B cell (primary cell): ENCODE measurements around the gene OR1G1. TPM values are rescaled to one million over a fixed set of nuclear protein-coding genes. Genes with fewer than 3 reads are reported as not detected.

Experiments
- ATAC-seq: fragments of 200-7000 bp; cut with Tn5 transposase; one replicate; pipeline ENCODE4 v1.10.0; 2021; ENCODE audit warnings: low read depth, mild to moderate bottlenecking, moderate number of reproducible peaks, moderate library complexity
- CTCF ChIA-PET: fragments of 350-600 bp; sonication (Branson Sonifier 250); formaldehyde crosslinking; loops from one replicate; lab custom pipeline; 2021; ENCODE audit warnings: antibody characterized with exemption, inconsistent platforms; lab: Charles Lee
- POLR2A ChIA-PET: fragments of 350-600 bp; sonication (Branson Sonifier 250); formaldehyde crosslinking; loops from one replicate; lab custom pipeline; 2021; ENCODE audit warnings: antibody characterized with exemption; lab: Charles Lee
- DNase-seq: peaks from one replicate; pipeline ENCODE4 v3.0.0; 2013
- H2AFZ ChIP-seq: 2 replicates; pipeline ENCODE4 v1.6.1; 2012; ENCODE audit warnings: mild to moderate bottlenecking, low read depth, low read length; ENCODE audit not compliant: insufficient read depth, poor library complexity, severe bottlenecking
- H3K27ac ChIP-seq, 2 donors: 1 replicate in 1 of 2; 2 replicates in 1 of 2; pipeline ENCODE4 v1.5.1; 2012 to 2013; ENCODE audit warnings: low read length in 2 of 2, mild to moderate bottlenecking in 2 of 2, moderate library complexity in 1 of 2
- H3K27me3 ChIP-seq, 4 experiments: fragments of 200-600 bp in 1 of 4; sonication (generic) in 1 of 4; replicated peaks in 1 of 4; 1 replicate in 2 of 4; 2 replicates in 2 of 4; pipeline versions ENCODE4 v1.6.1 to v1.7.0; 2013 to 2016; ENCODE audit warnings: low read length in 3 of 4, mild to moderate bottlenecking in 2 of 4, mixed read lengths in 1 of 4, moderate library complexity in 1 of 4; ENCODE audit not compliant: insufficient read depth in 4 of 4, control insufficient read depth in 3 of 4; ENCODE audit errors: control extremely low read depth in 1 of 4
- H3K36me3 ChIP-seq, 2 experiments: replicated peaks in 1 of 2; 1 replicate in 1 of 2; 2 replicates in 1 of 2; pipeline versions ENCODE4 v1.6.1 to v1.7.1; 2013; ENCODE audit warnings: low read length in 1 of 2; ENCODE audit not compliant: insufficient read depth in 2 of 2, control insufficient read depth in 1 of 2; ENCODE audit errors: control extremely low read depth in 1 of 2, extremely low read depth in 1 of 2
- H3K4me1 ChIP-seq, 2 donors: fragments of 200-600 bp in 1 of 2; sonication (generic) in 1 of 2; 1 replicate in 1 of 2; 2 replicates in 1 of 2; pipeline versions ENCODE4 v1.5.1 to v1.6.1; 2013 to 2017; ENCODE audit warnings: low read length in 2 of 2; ENCODE audit not compliant: control insufficient read depth in 2 of 2, insufficient read depth in 2 of 2
- H3K4me2 ChIP-seq: replicated peaks from 2 replicates; pipeline ENCODE3; 2012; ENCODE audit warnings: mild to moderate bottlenecking, low read depth, low read length; ENCODE audit not compliant: poor library complexity, severe bottlenecking
- H3K4me3 ChIP-seq, 5 experiments: fragments of 200-600 bp in 1 of 5; sonication (generic) in 1 of 5; 1 replicate in 3 of 5; 2 replicates in 2 of 5; pipeline versions ENCODE4 v1.5.1 to v1.7.0; 2011 to 2016; ENCODE audit warnings: low read length in 4 of 5, mild to moderate bottlenecking in 4 of 5, low read depth in 2 of 5, control low read depth in 1 of 5, moderate library complexity in 1 of 5; ENCODE audit not compliant: insufficient read depth in 1 of 5; ENCODE audit errors: control extremely low read depth in 1 of 5, extremely low read depth in 1 of 5
- H3K79me2 ChIP-seq: fragments of 200-600 bp; sonication (generic); one replicate; pipeline ENCODE4 v1.6.0; 2016; ENCODE audit warnings: low read length; ENCODE audit not compliant: control insufficient read depth, insufficient read depth
- H3K9ac ChIP-seq: fragments of 200-600 bp; sonication (generic); 2 replicates; pipeline ENCODE4 v1.6.1; 2017; ENCODE audit warnings: mild to moderate bottlenecking, low read length, moderate library complexity
- H3K9me3 ChIP-seq, 3 donors: one replicate each; pipeline versions ENCODE4 v1.6.1 to v1.7.1; 2013; ENCODE audit warnings: low read length in 2 of 3; ENCODE audit not compliant: control insufficient read depth in 2 of 3, insufficient read depth in 1 of 3; ENCODE audit errors: control extremely low read depth in 1 of 3
- H4K20me1 ChIP-seq: 2 replicates; pipeline ENCODE4 v1.6.0; 2012; ENCODE audit warnings: mild to moderate bottlenecking, low read length; ENCODE audit not compliant: insufficient read depth, control insufficient read depth, poor library complexity, severe bottlenecking
- H3K27ac Mint-ChIP-seq: one replicate; pipeline ENCODE4 v1.8.0; 2021; ENCODE audit warnings: mixed read lengths
- H3K27me3 Mint-ChIP-seq: one replicate; pipeline ENCODE4 v1.8.0; 2021; ENCODE audit warnings: mixed read lengths
- H3K4me1 Mint-ChIP-seq: one replicate; pipeline ENCODE4 v1.8.0; 2021; ENCODE audit warnings: mixed read lengths
- H3K4me3 Mint-ChIP-seq: one replicate; pipeline ENCODE4 v1.8.0; 2021; ENCODE audit warnings: mixed read lengths
- H3K9me3 Mint-ChIP-seq: one replicate; pipeline ENCODE4 v1.8.0; 2022; ENCODE audit warnings: mixed read lengths; ENCODE audit not compliant: insufficient read depth
- CTCF ChIP-seq: fragments of 200-600 bp; IDR thresholded peaks from one replicate; pipeline ENCODE4 v1.8.0; 2022; ENCODE audit warnings: antibody characterized with exemption, mild to moderate bottlenecking
- EZH2 ChIP-seq: IDR thresholded peaks from 2 replicates; pipeline ENCODE4 v1.6.1; 2012; ENCODE audit warnings: borderline replicate concordance, low read depth, mild to moderate bottlenecking, moderate library complexity, low read length; ENCODE audit not compliant: insufficient read depth, poor library complexity, severe bottlenecking
- WGBS: methylation state at CpG from one replicate; pipeline ENCODE4 v1.1.5; 2013; ENCODE audit warnings: missing lambda C conversion rate; ENCODE audit not compliant: insufficient coverage; 5-methylcytosine and 5-hydroxymethylcytosine counted together
- intact Hi-C: fragments of 100-400 bp; cut with micrococcal nuclease; formaldehyde crosslinking; loops from one replicate; pipeline ENCODE4 v1.10.0; 2022
- polyA plus RNA-seq: library from polyadenylated mRNA; depleted of rRNA; stranded (reverse); fragments of >200 nt; gene quantifications from 2 replicates; pipeline ENCODE4 v1.2.3, GENCODE V29; 2012
- total RNA-seq, 2 donors: library from RNA; stranded (reverse); fragments of 120-200 nt in 1 of 2; gene quantifications; 1 replicate in 1 of 2; 2 replicates in 1 of 2; pipeline versions ENCODE4 v1.2.3 to v1.2.4, GENCODE V29; 2013 to 2022

The OR1G1 gene
- total and polyA plus RNA-seq, 2 donors (not counting 1 experiment from before 2014, with no cell fraction given) = not detected

- H4K20me1 ChIP-seq = no peaks in the 10 kb centered on the region
- H3K36me3 ChIP-seq = no peaks in the 10 kb centered on the region
- no peak for TF ChIP-seq EZH2
- no peak for TF ChIP-seq CTCF
- no peak within 1 kb of the TSS for H3K4me3 ChIP-seq
- 54% methylated on average over 2 of the region's 3 CpGs for WGBS
- ChIA-PET POLR2A (no interaction called here), CTCF (no interaction called here)
- no peak within 1 kb of the TSS for H3K4me2 ChIP-seq
- peaks cover 0 to 8% (median 0%) of the 10 kb centered on the region in 4 experiments for H3K27me3 ChIP-seq
- peaks cover 38% of the 10 kb centered on the region for H3K27me3 Mint-ChIP-seq
- H3K27ac Mint-ChIP-seq = no peak within 1 kb of the TSS
- peaks cover 0 to 10% (median 10%) of the 10 kb centered on the region in 3 donors for H3K9me3 ChIP-seq
- DNase-seq (no peak), ATAC-seq (no peak)
- H3K27ac ChIP-seq = no peak within 1 kb of the TSS
- intact Hi-C loops = no loop called here
- no peaks in the 10 kb centered on the region for H3K4me1 Mint-ChIP-seq
- no peaks in the 10 kb centered on the region for H3K79me2 ChIP-seq
- no peak within 1 kb of the TSS for H3K9ac ChIP-seq
- H3K9me3 Mint-ChIP-seq = peaks cover 10% of the 10 kb centered on the region
- no peaks in the 10 kb centered on the region for H3K4me1 ChIP-seq
- H3K4me3 Mint-ChIP-seq = no peak within 1 kb of the TSS
- no peak within 1 kb of the TSS for H2AFZ ChIP-seq
Measured at GRCh38 chr17:3104322-3104721, 23.0 kb downstream of the OR1G1 start, which contains the start of gene OR1D2. OR1D2 (minus strand) TSS chr17:3104422; CDS start chr17:3092996, 11,426 bp downstream.

Other genes with a start within 250 kb of the OR1G1 start
- not detected in 2 replicates for gene OR1D5, start 63.9 kb downstream of the OR1G1 start, total RNA-seq
- gene OR1D5, start 63.9 kb downstream of the OR1G1 start, polyA plus RNA-seq = not detected in 2 replicates
- not detected in 2 replicates for gene OR1D2, start 23.1 kb downstream of the OR1G1 start, total RNA-seq
- gene OR1D2, start 23.1 kb downstream of the OR1G1 start, polyA plus RNA-seq = not detected in 2 replicates
- not detected in 2 replicates for gene OR1A2, start 70.0 kb upstream of the OR1G1 start, total RNA-seq
- gene OR1A2, start 70.0 kb upstream of the OR1G1 start, polyA plus RNA-seq = not detected in 2 replicates
- gene OR1A1, start 80.1 kb upstream of the OR1G1 start, total RNA-seq = not detected in 2 replicates
- gene OR1A1, start 80.1 kb upstream of the OR1G1 start, polyA plus RNA-seq = not detected in 2 replicates
- 0.42 and 0.44 TPM in 2 replicates for gene OR3A1, start 170.8 kb upstream of the OR1G1 start, total RNA-seq
- 0.73 TPM in 1 of 2 replicates, not detected in the other for gene OR3A1, start 170.8 kb upstream of the OR1G1 start, polyA plus RNA-seq